ENCODE results near the gene AXDND1. TPM values are rescaled to one million over a fixed set of nuclear protein-coding genes. Genes with fewer than 3 reads are reported as not detected.

The AXDND1 gene
- total RNA-seq, 2 donors from 2014 or later = 3.6 TPM; not detected in 1

DNA sequence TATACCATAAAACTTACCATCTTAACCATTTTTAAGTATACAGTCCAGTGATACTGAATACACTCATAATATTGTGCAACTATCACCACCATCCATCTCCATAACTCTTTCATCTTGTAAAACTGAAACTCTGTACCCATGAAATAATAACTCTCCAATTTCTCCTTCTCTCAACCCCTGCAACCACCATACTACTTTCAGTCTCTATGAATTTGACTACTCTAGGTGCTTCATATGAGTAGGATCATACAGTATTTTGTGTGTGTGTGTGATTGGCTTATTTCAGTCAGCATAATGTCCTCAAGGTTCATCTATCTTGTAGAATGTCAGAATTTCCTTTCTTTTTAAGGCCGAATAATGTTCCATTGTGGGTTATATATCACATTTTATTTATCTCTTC is 192.3 kb downstream of the AXDND1 start:
- 72 to 82% methylated on average over 1 of the region's 1 CpG for WGBS, 2 donors
- ATAC-seq = no peak
- H3K4me3 ChIP-seq = no peak overlapping the region

DNA sequence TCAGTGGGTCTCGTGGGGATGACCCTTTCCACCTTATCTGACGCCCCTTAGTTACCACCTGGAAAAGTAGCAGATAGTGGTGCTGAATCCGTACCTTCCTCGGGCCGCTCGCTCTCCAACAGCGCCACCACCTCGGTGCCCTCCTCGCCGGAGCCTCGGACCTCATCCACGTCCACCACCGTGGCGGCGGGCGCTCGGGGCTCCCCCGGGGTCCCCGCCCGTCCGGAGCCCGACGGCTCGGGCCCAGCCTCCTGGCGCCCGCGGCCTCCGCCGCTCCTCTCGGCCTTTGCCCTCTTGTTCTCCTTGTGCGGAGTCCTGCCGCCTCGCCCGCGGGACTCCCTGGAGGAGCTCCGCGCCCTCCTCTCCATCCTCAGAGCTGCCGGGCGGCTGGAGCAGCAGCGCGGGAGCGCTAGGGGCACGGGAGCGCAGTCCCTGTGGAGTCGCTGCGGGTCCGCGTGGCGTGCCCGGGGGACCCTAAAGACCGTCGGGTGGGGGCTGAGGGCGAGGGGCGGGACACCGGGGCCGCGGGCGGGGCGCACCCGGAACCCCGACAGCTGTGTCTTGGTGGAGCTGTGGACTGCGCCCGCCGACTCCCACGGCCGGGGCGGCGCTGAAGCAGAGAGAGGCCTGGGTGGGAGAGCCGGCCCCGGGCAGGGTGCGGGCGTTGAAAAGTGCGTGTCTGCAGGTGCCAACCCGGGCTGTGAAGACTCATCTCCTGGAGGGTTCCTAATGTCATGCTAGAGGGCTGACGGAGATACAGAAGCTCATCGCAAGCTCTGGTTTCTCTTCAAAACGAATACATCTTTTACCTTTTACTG is 209.9 kb downstream of the AXDND1 start, which contains the start of gene NPHS2:
TSS of gene NPHS2 (minus strand) at position 452 of the 818 bp plus-strand sequence. CDS start at position 368, 84 bp downstream.
- ATAC-seq (no peak), DNase-seq (peak in 1 of 4 donors; percentile 4)
- WGBS, 2 donors = 7 to 12% methylated on average over 11 to 48 of the region's 77 CpGs

More for the DNA sequence above, 192.3 kb downstream of the AXDND1 start:
- Histone ChIP-seq H3K27me3 (no peaks in the 10 kb centered on the region), H3K27ac (no peak overlapping the region), H3K36me3 (replicated peaks in 1 of 2; ENCODE audit: insufficient read depth in 1 of 2, low read depth in 2 of 2) (no peaks in the 10 kb centered on the region), H3K9me3 (no peaks in the 10 kb centered on the region), H3K4me1 (no peaks in the 10 kb centered on the region)
- DNase-seq = no peak
- TF ChIP-seq POLR2A (IDR thresholded peaks at IDR 0.05) = no peak
- TF ChIP-seq, protein P1, sequence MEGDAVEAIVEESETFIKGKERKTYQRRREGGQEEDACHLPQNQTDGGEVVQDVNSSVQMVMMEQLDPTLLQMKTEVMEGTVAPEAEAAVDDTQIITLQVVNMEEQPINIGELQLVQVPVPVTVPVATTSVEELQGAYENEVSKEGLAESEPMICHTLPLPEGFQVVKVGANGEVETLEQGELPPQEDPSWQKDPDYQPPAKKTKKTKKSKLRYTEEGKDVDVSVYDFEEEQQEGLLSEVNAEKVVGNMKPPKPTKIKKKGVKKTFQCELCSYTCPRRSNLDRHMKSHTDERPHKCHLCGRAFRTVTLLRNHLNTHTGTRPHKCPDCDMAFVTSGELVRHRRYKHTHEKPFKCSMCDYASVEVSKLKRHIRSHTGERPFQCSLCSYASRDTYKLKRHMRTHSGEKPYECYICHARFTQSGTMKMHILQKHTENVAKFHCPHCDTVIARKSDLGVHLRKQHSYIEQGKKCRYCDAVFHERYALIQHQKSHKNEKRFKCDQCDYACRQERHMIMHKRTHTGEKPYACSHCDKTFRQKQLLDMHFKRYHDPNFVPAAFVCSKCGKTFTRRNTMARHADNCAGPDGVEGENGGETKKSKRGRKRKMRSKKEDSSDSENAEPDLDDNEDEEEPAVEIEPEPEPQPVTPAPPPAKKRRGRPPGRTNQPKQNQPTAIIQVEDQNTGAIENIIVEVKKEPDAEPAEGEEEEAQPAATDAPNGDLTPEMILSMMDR (IDR thresholded peaks at IDR 0.05) = no peak
- intact Hi-C loops (cut with DNase I) = no loop called here

DNA sequence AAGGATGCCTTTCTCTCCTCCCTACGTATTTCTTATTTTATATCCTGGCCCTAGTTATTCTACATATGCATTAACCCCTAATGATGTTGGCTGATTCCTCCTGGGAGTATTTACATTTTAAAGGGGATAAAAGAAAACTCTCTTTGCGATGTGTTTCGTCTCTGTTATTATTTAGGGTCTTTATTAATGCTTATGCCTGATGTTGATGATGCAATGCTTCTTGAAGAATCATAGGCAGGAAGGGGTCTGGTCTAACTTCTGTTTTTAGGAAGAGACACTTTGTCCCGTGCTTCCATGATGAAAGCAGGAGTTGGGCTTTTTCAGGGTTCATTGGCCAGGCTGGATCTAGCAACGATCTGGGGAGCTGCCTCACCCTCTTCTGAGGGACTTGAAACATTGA is 210.7 kb downstream of the AXDND1 start:
- ATAC-seq = no peak
- H3K27me3 ChIP-seq = peaks cover 0 to 11% of the 10 kb centered on the region in 2 donors

More for the DNA sequence above, 209.9 kb downstream of the AXDND1 start, which contains the start of gene NPHS2:
- no peak for TF ChIP-seq POLR2A (IDR thresholded peaks at IDR 0.05)
- TF ChIP-seq, protein P1 (IDR thresholded peaks at IDR 0.05) = no peak
- intact Hi-C loops (cut with DNase I) = no loop called here
- peaks cover 8% of the 10 kb centered on the region for H3K4me1 ChIP-seq
- no peaks in the 10 kb centered on the region for H3K36me3 ChIP-seq (replicated peaks in 1 of 2; ENCODE audit: insufficient read depth in 1 of 2, low read depth in 2 of 2)
- H3K4me3 ChIP-seq = no peak within 1 kb of the TSS
- no peak within 1 kb of the TSS for H3K27ac ChIP-seq
- peaks cover 0 to 11% of the 10 kb centered on the region in 2 donors for H3K27me3 ChIP-seq
- H3K9me3 ChIP-seq = no peaks in the 10 kb centered on the region

DNA sequence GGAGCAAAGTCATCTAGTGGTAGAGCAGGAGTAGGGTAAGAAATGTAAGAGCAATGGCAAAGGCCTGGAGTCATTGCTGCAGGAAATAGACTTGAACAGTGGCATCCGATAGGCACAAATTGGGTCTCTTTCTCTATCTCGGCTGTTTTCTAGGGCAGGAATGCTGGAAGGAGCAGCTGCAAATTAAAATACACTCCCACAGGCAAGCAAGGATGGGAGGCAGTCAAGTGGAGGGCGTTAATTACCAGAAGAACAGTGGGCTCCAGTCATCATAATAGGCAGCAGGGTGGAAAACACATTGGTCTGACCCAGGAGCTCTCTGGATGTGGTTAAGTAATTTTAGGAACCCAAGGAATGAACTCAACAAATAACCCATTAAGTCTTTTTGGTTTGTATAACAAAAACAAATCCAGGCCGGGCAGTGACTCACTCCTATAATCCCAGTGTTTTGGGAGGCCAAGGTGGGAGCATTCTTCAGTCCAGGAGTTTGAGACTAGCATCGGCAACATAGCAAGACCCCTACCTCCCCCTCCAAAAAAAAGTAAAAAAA is 218.1 kb downstream of the AXDND1 start:
- no peak for ATAC-seq
- Histone ChIP-seq H3K27me3 (no peaks in the 10 kb centered on the region), H3K27ac (no peak overlapping the region), H3K4me1 (peaks cover 15% of the 10 kb centered on the region), H3K36me3 (replicated peaks in 1 of 2; ENCODE audit: insufficient read depth in 1 of 2, low read depth in 2 of 2) (no peaks in the 10 kb centered on the region), H3K9me3 (peaks cover 0 to 5% (median 0%) of the 10 kb centered on the region in 3 donors), H3K4me3 (no peak overlapping the region)
- WGBS, 2 donors = 79 to 80% methylated on average over 5 of the region's 5 CpGs
- intact Hi-C loops (cut with DNase I) = loop anchor here (10.0 kb wide), 1 partner anchor 329 kb away; no protein-coding TSS in a partner anchor
- no peak for DNase-seq
- TF ChIP-seq, protein P1 (IDR thresholded peaks at IDR 0.05) = no peak
- TF ChIP-seq POLR2A (IDR thresholded peaks at IDR 0.05) = no peak

More for the DNA sequence above, 210.7 kb downstream of the AXDND1 start:
- Histone ChIP-seq H3K4me3 (no peak overlapping the region), H3K36me3 (replicated peaks in 1 of 2; ENCODE audit: insufficient read depth in 1 of 2, low read depth in 2 of 2) (no peaks in the 10 kb centered on the region), H3K4me1 (peaks cover 8% of the 10 kb centered on the region), H3K9me3 (no peaks in the 10 kb centered on the region), H3K27ac (no peak overlapping the region)
- TF ChIP-seq, protein P1 (IDR thresholded peaks at IDR 0.05) = no peak
- no peak for TF ChIP-seq POLR2A (IDR thresholded peaks at IDR 0.05)
- WGBS, 2 donors = 38 to 39% methylated on average over 5 of the region's 5 CpGs
- no peak for DNase-seq
- intact Hi-C loops (cut with DNase I) = no loop called here
